Hematopoietic multipotent progenitor cell treated with erythropoietin and hydrocortisone succinate and interleukin-3 and kit ligand, for 4 days (in vitro differentiated cells): Measurements from ENCODE around the gene CEP250.
"Not testable (repeated sequence)": the region's sequence is repeated elsewhere in the genome, so short reads cannot be mapped to it uniquely, and the experiment has no call there.

Source experiments
- DNase-seq: peaks from one replicate; pipeline ENCODE4 v3.0.0-alpha.2; 2015

Gene CEP250

GRCh38 chr20:35502352-35502751 lies 47.0 kb downstream of the CEP250 start:
- DNase-seq, result peak; percentile 72

- no peak for DNase-seq
Observed at GRCh38 chr20:35503281-35503680, 47.9 kb downstream of the CEP250 start.

- no peak for DNase-seq
Observed at GRCh38 chr20:35503841-35504561, 48.6 kb downstream of the CEP250 start.

- no peak for DNase-seq
Observed at GRCh38 chr20:35504751-35505150, 49.4 kb downstream of the CEP250 start.

GRCh38 chr20:35506179-35506578 lies 50.8 kb downstream of the CEP250 start:
- DNase-seq, result no peak

GRCh38 chr20:35506872-35507638 lies 51.7 kb downstream of the CEP250 start:
- DNase-seq, result no peak

GRCh38 chr20:35508493-35509218 lies 53.3 kb downstream of the CEP250 start:
- DNase-seq, result no peak

- no peak for DNase-seq
Observed at GRCh38 chr20:35510951-35511735, 55.7 kb downstream of the CEP250 start.

GRCh38 chr20:35511814-35512420 lies 56.5 kb downstream of the CEP250 start:
- peak; percentile 62 for DNase-seq

- peak; percentile 93 for DNase-seq
Observed at GRCh38 chr20:35514371-35514932, 59.1 kb downstream of the CEP250 start.

- DNase-seq, result no peak
Observed at GRCh38 chr20:35515341-35515740, 59.9 kb downstream of the CEP250 start.

- peak; percentile 37 for DNase-seq
Observed at GRCh38 chr20:35515949-35516645, 60.7 kb downstream of the CEP250 start.

- peak; percentile 79 for DNase-seq
Observed at GRCh38 chr20:35517125-35517524, 61.7 kb downstream of the CEP250 start.

- not testable (repeated sequence) for DNase-seq
Observed at GRCh38 chr20:35517767-35518166, 62.4 kb downstream of the CEP250 start.

- no peak for DNase-seq
Observed at GRCh38 chr20:35518955-35519354, 63.6 kb downstream of the CEP250 start.

- peak; percentile 61 for DNase-seq
Observed at GRCh38 chr20:35523298-35523888, 68.0 kb downstream of the CEP250 start.

GRCh38 chr20:35525639-35526038 lies 70.2 kb downstream of the CEP250 start:
- DNase-seq, result no peak

- DNase-seq, result no peak
Observed at GRCh38 chr20:35527122-35527769, 71.8 kb downstream of the CEP250 start.

- DNase-seq, result no peak
Observed at GRCh38 chr20:35529552-35529951, 74.2 kb downstream of the CEP250 start, which contains the start of gene C20orf173. C20orf173 (minus strand) TSS chr20:35529652; CDS start chr20:35529373, 279 bp downstream.

GRCh38 chr20:35539756-35540212 lies 84.4 kb downstream of the CEP250 start:
- peak; percentile 86 for DNase-seq
